Measurements from ENCODE around the gene CTNNA2.

CTNNA2 gene

GRCh38 chr2:79686884-79687283 is 174.0 kb downstream of the CTNNA2 start:
- no peaks in the 10 kb centered on the region for H3K36me3 ChIP-seq
- no peak overlapping the region for H3K4me3 ChIP-seq (ENCODE audit: low read depth, low read length)
- DNase-seq = no peak
- peaks cover 5% of the 10 kb centered on the region for H3K27me3 ChIP-seq (ENCODE audit: insufficient read depth, low read depth, severe bottlenecking)
- no peak for TF ChIP-seq CTCF (IDR thresholded peaks at IDR 0.05; ENCODE audit: low read depth, low read length)
- H3K9me3 ChIP-seq (ENCODE audit: severe bottlenecking) = no peaks in the 10 kb centered on the region
- H3K27ac ChIP-seq = no peak overlapping the region

GRCh38 chr2:79695248-79695647 is 182.4 kb downstream of the CTNNA2 start:
- no peaks in the 10 kb centered on the region for H3K9me3 ChIP-seq (ENCODE audit: severe bottlenecking)
- H3K27me3 ChIP-seq (ENCODE audit: insufficient read depth, low read depth, severe bottlenecking) = no peaks in the 10 kb centered on the region
- no peak overlapping the region for H3K4me3 ChIP-seq (ENCODE audit: low read depth, low read length)
- H3K27ac ChIP-seq = no peak overlapping the region
- no peaks in the 10 kb centered on the region for H3K36me3 ChIP-seq
- TF ChIP-seq CTCF (IDR thresholded peaks at IDR 0.05; ENCODE audit: low read depth, low read length) = no peak
- DNase-seq = no peak

GRCh38 chr2:79697200-79697599 is 184.3 kb downstream of the CTNNA2 start:
- Histone ChIP-seq H3K4me3 (ENCODE audit: low read depth, low read length) (no peak overlapping the region), H3K36me3 (no peaks in the 10 kb centered on the region), H3K9me3 (ENCODE audit: severe bottlenecking) (no peaks in the 10 kb centered on the region), H3K27ac (no peak overlapping the region), H3K27me3 (ENCODE audit: insufficient read depth, low read depth, severe bottlenecking) (no peaks in the 10 kb centered on the region)
- no peak for DNase-seq
- no peak for TF ChIP-seq CTCF (IDR thresholded peaks at IDR 0.05; ENCODE audit: low read depth, low read length)

GRCh38 chr2:79700651-79701050 is 187.8 kb downstream of the CTNNA2 start:
- DNase-seq = no peak
- Histone ChIP-seq H3K27me3 (ENCODE audit: insufficient read depth, low read depth, severe bottlenecking) (no peaks in the 10 kb centered on the region), H3K36me3 (no peaks in the 10 kb centered on the region), H3K9me3 (ENCODE audit: severe bottlenecking) (no peaks in the 10 kb centered on the region), H3K27ac (no peak overlapping the region), H3K4me3 (ENCODE audit: low read depth, low read length) (no peak overlapping the region)
- no peak for TF ChIP-seq CTCF (IDR thresholded peaks at IDR 0.05; ENCODE audit: low read depth, low read length)

- H3K9me3 ChIP-seq (ENCODE audit: severe bottlenecking) = no peaks in the 10 kb centered on the region
- H3K36me3 ChIP-seq = no peaks in the 10 kb centered on the region
- no peaks in the 10 kb centered on the region for H3K27me3 ChIP-seq (ENCODE audit: insufficient read depth, low read depth, severe bottlenecking)
- DNase-seq = no peak
- no peak overlapping the region for H3K27ac ChIP-seq
- H3K4me3 ChIP-seq (ENCODE audit: low read depth, low read length) = no peak overlapping the region
- no peak for TF ChIP-seq CTCF (IDR thresholded peaks at IDR 0.05; ENCODE audit: low read depth, low read length)
These were observed 190.1 kb downstream of the CTNNA2 start for GRCh38 chr2:79702905-79703304.

- Histone ChIP-seq H3K27me3 (ENCODE audit: insufficient read depth, low read depth, severe bottlenecking) (peaks cover 3% of the 10 kb centered on the region), H3K4me3 (ENCODE audit: low read depth, low read length) (no peak overlapping the region), H3K27ac (no peak overlapping the region), H3K9me3 (ENCODE audit: severe bottlenecking) (no peaks in the 10 kb centered on the region), H3K36me3 (no peaks in the 10 kb centered on the region)
- DNase-seq = no peak
- TF ChIP-seq CTCF (IDR thresholded peaks at IDR 0.05; ENCODE audit: low read depth, low read length) = no peak
These were observed 198.2 kb downstream of the CTNNA2 start for GRCh38 chr2:79711098-79711497.
